Loucy (cell line): ENCODE results near the gene RTL1.

ENCODE experiments used
- H2AFZ ChIP-seq: fragments of 200-600 bp; sonication (generic); 2 replicates; pipeline ENCODE4 v1.6.0; 2016; ENCODE audit warnings: antibody characterized with exemption, mild to moderate bottlenecking, low read length, moderate library complexity
- H3F3A ChIP-seq: fragments of 200-600 bp; 2 replicates; pipeline ENCODE4 v1.6.0; 2016; ENCODE audit warnings: antibody characterized with exemption, low read depth, mild to moderate bottlenecking
- H3K27me3 ChIP-seq: fragments of 200-600 bp; sonication (generic); 2 replicates; pipeline ENCODE4 v1.6.1; 2014; ENCODE audit warnings: low read length, mild to moderate bottlenecking; ENCODE audit not compliant: insufficient read depth, poor library complexity, severe bottlenecking
- H3K36me3 ChIP-seq: fragments of 200-600 bp; sonication (generic); 2 replicates; pipeline ENCODE4 v1.6.1; 2016; ENCODE audit warnings: low read length; ENCODE audit not compliant: insufficient read depth
- H3K4me1 ChIP-seq: fragments of 200-600 bp; sonication (generic); 2 replicates; pipeline ENCODE4 v1.5.1; 2014; ENCODE audit warnings: low read length, mild to moderate bottlenecking; ENCODE audit not compliant: insufficient read depth, poor library complexity, severe bottlenecking
- H3K4me2 ChIP-seq: fragments of 200-600 bp; sonication (generic); 2 replicates; pipeline ENCODE4 v1.6.0; 2014; ENCODE audit warnings: antibody characterized with exemption, low read length, low read depth, mild to moderate bottlenecking; ENCODE audit not compliant: poor library complexity, severe bottlenecking
- H3K4me3 ChIP-seq: fragments of 200-600 bp; sonication (generic); 2 replicates; pipeline ENCODE4 v1.5.1; 2014; ENCODE audit warnings: low read length, mild to moderate bottlenecking, mixed read lengths; ENCODE audit not compliant: poor library complexity, severe bottlenecking
- H3K79me2 ChIP-seq: fragments of 200-600 bp; sonication (generic); 2 replicates; pipeline ENCODE4 v1.6.1; 2014; ENCODE audit warnings: low read length; ENCODE audit not compliant: insufficient read depth
- H3K9ac ChIP-seq: fragments of 200-600 bp; sonication (generic); 2 replicates; pipeline ENCODE4 v1.6.0; 2014; ENCODE audit warnings: mild to moderate bottlenecking, low read depth, low read length, moderate library complexity; ENCODE audit not compliant: poor library complexity, severe bottlenecking
- H3K9me2 ChIP-seq: fragments of 200-600 bp; sonication (generic); replicated peaks from 2 replicates; pipeline ENCODE4 v1.6.1; 2016; ENCODE audit warnings: low read depth, low read length, mixed read lengths
- H3K9me3 ChIP-seq: fragments of 200-600 bp; sonication (generic); 2 replicates; pipeline ENCODE4 v1.6.1; 2014; ENCODE audit warnings: mild to moderate bottlenecking, antibody characterized with exemption, low read length, low read depth; ENCODE audit not compliant: insufficient read depth
- H4K20me1 ChIP-seq: fragments of 200-600 bp; sonication (generic); 2 replicates; pipeline ENCODE4 v1.6.0; 2014; ENCODE audit warnings: antibody characterized with exemption, low read length, mild to moderate bottlenecking; ENCODE audit not compliant: insufficient read depth, poor library complexity, severe bottlenecking
- CTCF ChIP-seq: fragments of 200-600 bp; sonication (generic); conservative IDR thresholded peaks from 2 replicates; pipeline ENCODE4 v1.5.1; 2014; ENCODE audit warnings: mild to moderate bottlenecking, antibody characterized with exemption, low read length
- EZH2phosphoT487 ChIP-seq: fragments of 200-600 bp; IDR thresholded peaks from 2 replicates; pipeline ENCODE4 v1.6.1; 2018; ENCODE audit warnings: antibody characterized with exemption, mild to moderate bottlenecking, moderate library complexity, borderline replicate concordance

Gene RTL1

GRCh38 chr14:100891051-100891450, 12.5 kb downstream of the RTL1 start:
- no peaks in the 10 kb centered on the region for H3K4me1 ChIP-seq
- TF ChIP-seq EZH2phosphoT487 (no peak), CTCF (no peak)
- no peaks in the 10 kb centered on the region for H3K9me2 ChIP-seq
- no peak overlapping the region for H3K4me3 ChIP-seq
- no peaks in the 10 kb centered on the region for H3K79me2 ChIP-seq
- H3F3A ChIP-seq, result no peaks in the 10 kb centered on the region
- no peak overlapping the region for H3K9ac ChIP-seq
- no peak overlapping the region for H3K4me2 ChIP-seq
- H3K36me3 ChIP-seq, result no peaks in the 10 kb centered on the region
- no peaks in the 10 kb centered on the region for H4K20me1 ChIP-seq
- H3K9me3 ChIP-seq, result no peaks in the 10 kb centered on the region
- no peaks in the 10 kb centered on the region for H3K27me3 ChIP-seq
- H2AFZ ChIP-seq, result no peak overlapping the region

- no peaks in the 10 kb centered on the region for H4K20me1 ChIP-seq
Observed at GRCh38 chr14:100890061-100890850, 13.3 kb downstream of the RTL1 start.

GRCh38 chr14:100889641-100890040, 13.9 kb downstream of the RTL1 start:
- H2AFZ ChIP-seq, result no peak overlapping the region
- H3K9me2 ChIP-seq, result no peaks in the 10 kb centered on the region
- H4K20me1 ChIP-seq, result no peaks in the 10 kb centered on the region
- H3F3A ChIP-seq, result no peaks in the 10 kb centered on the region
- no peaks in the 10 kb centered on the region for H3K27me3 ChIP-seq
- H3K36me3 ChIP-seq, result no peaks in the 10 kb centered on the region
- no peaks in the 10 kb centered on the region for H3K9me3 ChIP-seq
- H3K4me1 ChIP-seq, result no peaks in the 10 kb centered on the region
- no peaks in the 10 kb centered on the region for H3K79me2 ChIP-seq
- TF ChIP-seq EZH2phosphoT487 (no peak), CTCF (no peak)
- no peak overlapping the region for H3K4me3 ChIP-seq
- H3K4me2 ChIP-seq, result no peak overlapping the region
- no peak overlapping the region for H3K9ac ChIP-seq

More at GRCh38 chr14:100890061-100890850, 13.3 kb downstream of the RTL1 start:
- Histone ChIP-seq H3K4me1 (no peaks in the 10 kb centered on the region), H3K9ac (no peak overlapping the region), H3F3A (no peaks in the 10 kb centered on the region), H3K79me2 (no peaks in the 10 kb centered on the region), H3K4me2 (no peak overlapping the region), H3K9me2 (no peaks in the 10 kb centered on the region), H3K27me3 (no peaks in the 10 kb centered on the region), H3K4me3 (no peak overlapping the region), H2AFZ (no peak overlapping the region), H3K9me3 (no peaks in the 10 kb centered on the region), H3K36me3 (no peaks in the 10 kb centered on the region)
- TF ChIP-seq EZH2phosphoT487 (no peak), CTCF (no peak; the same call in 1 of the 2 replicates)
